Activated gamma-delta T cell (primary cell): ENCODE measurements around the gene ALDH3B1.

ENCODE experiments used
- DNase-seq: peaks from one replicate; lab custom pipeline; 2025; lab: John Stamatoyannopoulos, UW

The ALDH3B1 gene

GRCh38 chr11:68031144-68031464 is 21.0 kb downstream of the ALDH3B1 start:
- no peak for DNase-seq

DNA sequence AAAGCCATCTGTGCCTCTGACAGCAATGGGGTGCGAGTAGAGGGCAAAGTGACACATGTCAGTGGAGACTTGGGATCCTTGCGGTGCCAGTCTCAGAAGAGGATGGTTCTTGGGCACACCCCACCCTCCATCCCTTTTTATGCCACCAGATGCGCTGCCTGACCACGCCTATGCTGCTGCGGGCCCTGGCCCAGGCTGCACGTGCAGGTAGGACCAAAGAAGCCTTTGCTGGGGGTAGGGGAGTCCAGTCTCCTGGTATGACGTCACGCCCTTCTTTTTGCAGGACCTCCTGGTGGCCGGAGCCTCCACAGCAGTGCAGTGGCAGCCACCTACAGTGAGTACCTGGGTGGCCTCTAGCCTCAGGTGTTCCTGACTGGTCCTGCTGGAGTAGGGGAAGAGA is 21.9 kb downstream of the ALDH3B1 start:
- DNase-seq = no peak

DNA sequence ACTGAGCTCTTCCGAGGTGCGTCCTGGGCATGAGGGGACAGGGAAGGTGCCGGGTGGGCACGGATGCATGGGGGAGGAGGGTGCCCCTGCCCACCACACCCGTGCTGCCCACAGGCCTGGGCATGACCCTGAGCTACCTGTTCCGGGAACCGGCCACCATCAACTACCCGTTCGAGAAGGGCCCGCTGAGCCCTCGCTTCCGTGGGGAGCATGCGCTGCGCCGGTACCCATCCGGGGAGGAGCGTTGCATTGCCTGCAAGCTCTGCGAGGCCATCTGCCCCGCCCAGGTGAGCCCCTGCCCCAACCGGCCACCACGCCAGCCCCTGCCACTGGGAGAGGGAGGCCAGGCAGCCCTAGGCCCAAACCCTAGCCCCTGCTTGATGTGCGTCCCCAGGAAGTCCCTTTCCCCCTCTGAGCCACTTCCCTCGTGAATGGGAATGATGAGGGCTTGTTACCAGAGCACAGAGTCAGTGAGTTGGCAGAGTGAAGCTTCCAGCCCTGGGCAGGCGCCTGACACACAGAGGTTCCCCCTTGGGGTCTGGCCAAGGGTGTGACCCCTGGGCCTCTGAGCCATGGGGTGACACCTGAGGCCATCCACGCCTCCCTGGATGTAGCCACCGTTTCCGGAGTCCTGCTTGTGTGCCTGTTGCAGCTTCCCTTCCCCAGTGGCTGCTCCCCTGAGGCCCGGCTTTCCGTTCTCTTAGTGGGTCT is 23.0 kb downstream of the ALDH3B1 start:
- no peak for DNase-seq

- no peak for DNase-seq
These were observed 23.6 kb downstream of the ALDH3B1 start for GRCh38 chr11:68033708-68034045.

GRCh38 chr11:68035266-68035876 is 25.2 kb downstream of the ALDH3B1 start:
- DNase-seq = no peak

DNA sequence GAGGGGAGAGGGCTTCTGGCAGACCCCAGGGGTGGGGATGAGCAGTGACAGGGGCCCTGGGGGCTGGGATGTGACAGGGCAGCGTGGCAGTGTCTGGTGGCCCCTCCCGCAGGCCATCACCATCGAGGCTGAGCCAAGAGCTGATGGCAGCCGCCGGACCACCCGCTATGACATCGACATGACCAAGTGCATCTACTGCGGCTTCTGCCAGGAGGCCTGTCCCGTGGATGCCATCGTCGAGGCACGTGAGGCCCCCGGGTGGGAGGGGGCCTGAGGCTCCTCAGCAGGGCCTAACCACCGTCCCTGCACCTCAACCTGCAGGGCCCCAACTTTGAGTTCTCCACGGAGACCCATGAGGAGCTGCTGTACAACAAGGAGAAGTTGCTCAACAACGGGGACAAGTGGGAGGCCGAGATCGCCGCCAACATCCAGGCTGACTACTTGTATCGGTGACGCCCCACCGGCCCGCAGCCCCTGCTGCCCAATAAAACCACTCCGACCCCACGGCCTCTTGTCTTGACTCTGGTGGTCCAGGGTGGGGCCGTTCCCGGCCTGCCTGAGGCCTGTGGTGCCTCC is 26.1 kb downstream of the ALDH3B1 start:
- DNase-seq = no peak

- DNase-seq = no peak
These were observed 26.7 kb downstream of the ALDH3B1 start for GRCh38 chr11:68036717-68037239.

- DNase-seq = no peak
These were observed 27.5 kb downstream of the ALDH3B1 start for GRCh38 chr11:68037411-68038225.

GRCh38 chr11:68038226-68038717 is 28.1 kb downstream of the ALDH3B1 start:
- DNase-seq = no peak

GRCh38 chr11:68038718-68039525 is 28.8 kb downstream of the ALDH3B1 start, which contains the start of gene TCIRG1:
TSS of gene TCIRG1 (plus strand) at chr11:68039025. CDS start at chr11:68041272, 2,247 bp downstream.
- peak; percentile 43 for DNase-seq

GRCh38 chr11:68039526-68040086 is 29.5 kb downstream of the ALDH3B1 start:
- DNase-seq = no peak

DNA sequence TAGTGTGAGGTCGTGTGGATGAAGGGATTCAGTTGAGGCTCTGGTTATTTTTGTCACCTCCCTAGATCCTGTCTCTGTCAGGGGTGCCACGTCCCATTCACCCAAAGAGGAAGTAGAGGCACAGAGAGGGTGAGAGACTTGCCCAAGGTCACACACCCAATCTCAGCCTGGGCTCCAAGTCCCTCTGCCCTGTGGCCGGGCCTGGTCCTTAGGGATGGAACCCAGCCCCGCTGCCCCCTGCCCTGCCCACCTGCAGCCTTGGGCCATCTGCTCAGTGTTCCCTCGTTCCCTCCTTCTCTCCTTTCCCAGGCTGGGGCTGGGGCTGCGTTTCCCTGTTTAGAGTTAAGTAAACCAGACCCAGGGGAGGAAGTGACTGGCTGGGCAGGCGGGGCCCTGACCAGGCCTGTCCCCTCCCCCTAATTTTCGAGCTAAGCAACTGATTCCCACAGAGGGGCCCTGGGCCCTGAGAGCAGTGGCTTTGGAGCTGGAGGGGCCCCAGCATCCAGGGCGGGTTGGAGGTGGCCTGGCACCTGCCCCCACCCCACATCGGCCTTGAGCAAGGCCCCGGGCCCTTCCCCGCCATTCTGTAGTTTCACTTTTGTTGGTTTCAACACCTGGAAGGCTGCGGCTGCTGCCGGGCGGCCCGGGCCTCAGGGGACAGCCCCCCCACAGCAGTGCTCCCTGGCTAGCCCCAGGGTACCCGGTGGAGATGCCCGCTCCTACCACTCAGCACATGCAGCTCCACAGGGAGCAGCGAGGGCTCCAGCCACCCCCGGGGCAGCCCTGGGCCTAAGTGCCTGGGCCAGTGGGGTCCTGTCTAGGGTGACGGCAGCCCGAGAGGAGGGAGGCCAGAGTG is 30.2 kb downstream of the ALDH3B1 start:
- DNase-seq = peak; percentile 31

GRCh38 chr11:68040957-68041591 is 30.9 kb downstream of the ALDH3B1 start:
- DNase-seq = no peak

DNA sequence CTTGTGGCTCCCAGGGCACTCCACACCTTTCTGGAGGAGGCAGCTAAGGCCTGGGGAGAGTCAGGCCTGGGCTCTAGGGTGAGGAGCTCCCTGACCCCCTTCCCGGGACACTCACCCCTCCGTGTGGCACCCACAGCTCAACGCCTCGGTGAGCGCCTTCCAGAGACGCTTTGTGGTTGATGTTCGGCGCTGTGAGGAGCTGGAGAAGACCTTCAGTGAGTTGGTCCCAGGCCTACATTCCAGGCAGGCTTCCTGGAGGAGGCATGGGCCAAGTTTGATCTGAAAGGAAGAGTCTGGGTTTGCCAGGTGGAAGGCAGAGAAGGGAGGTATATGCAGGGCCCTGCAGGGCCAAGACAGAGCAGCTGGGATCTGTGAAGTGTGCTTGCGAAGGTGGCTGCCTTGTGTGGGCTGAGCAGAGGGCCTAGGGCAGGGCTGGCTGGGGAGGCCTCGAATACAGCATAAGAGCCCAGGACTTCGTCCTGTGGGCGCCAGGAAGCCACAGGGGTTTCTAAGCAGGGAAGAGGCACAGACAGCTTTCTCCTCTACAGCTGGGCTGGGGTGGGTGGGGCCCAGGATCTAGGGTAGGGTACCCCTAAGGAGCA is 31.6 kb downstream of the ALDH3B1 start:
- no peak for DNase-seq

GRCh38 chr11:68042219-68043028 is 32.3 kb downstream of the ALDH3B1 start:
- DNase-seq = no peak

DNA sequence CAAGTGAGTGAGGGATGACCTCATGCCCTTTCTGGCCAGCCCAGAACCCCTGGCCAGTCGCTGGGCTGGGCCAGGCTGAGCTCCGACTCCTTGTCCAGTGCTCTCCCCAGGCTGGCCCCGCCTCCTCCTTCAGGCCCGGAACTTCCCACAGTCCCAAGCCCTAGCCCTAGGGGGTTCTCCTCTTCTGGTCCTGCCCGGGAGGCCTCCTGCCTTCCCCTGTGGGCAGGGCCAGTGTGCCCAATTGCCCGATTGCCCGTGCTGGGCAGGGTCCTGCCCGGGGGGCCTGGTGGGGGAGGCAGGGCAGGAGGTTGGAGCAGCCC is 32.9 kb downstream of the ALDH3B1 start:
- no peak for DNase-seq

- no peak for DNase-seq
These were observed 33.4 kb downstream of the ALDH3B1 start for GRCh38 chr11:68043349-68044144.
